ENCODE measurements around the gene DFFA. TPM values are rescaled to one million over a fixed set of nuclear protein-coding genes. Genes with fewer than 3 reads are reported as not detected.

The DFFA gene
- polyA plus RNA-seq, 2 of the 4 experiments (the other 2 are of a cell fraction): 28.5 to 31.7 TPM

DNA sequence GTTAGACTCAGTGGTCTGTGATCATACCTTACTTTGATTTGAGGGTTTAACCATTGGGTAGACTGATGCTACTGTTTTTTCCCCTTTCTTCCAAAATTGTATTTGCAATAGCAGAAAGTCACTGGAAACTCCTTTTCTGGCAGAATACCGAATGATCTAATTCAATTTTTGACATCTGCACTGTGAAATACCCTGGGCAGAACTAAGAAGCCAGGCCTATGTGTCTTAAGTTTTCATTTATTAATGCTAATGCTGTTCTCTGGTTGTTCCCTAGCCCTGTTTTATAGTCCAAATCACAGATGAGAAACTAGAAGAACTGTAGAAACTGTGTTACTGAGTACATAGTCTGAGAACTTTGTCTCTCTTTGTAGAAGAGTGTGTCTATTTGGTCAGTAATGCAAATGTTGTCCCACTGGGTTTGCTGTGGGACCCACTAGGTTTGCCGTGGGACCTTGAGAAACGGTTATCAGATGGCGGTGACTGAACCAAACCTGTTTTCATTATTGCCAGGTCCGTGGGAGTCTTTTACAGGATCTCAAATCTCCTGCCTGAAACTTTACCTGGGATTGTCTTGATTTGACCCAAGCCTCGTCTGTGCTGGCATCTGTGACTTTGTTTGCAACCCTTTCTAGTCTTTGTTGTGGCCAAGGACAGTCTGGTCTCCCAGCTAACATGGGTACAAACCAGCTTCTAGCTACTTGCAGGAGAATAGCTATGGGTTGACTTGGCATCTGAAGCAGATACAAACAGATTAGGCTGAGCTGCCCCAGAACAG is 43.8 kb upstream of the DFFA start:
- 81% methylated on average over 6 of the region's 6 CpGs for WGBS (ENCODE audit: missing lambda C conversion rate)
- Histone ChIP-seq H3K4me2 (no peak overlapping the region), H3K27ac (no peak overlapping the region), H3K4me1 (peaks cover 16% of the 10 kb centered on the region), H3K4me3 (no peak overlapping the region), H3K9me3 (no peaks in the 10 kb centered on the region)
- FAIRE-seq: no peak
- CTCF ChIA-PET: interaction anchor here (0.6 kb wide), 1 partner anchor 13 kb away, joined by 3 read pairs; no protein-coding TSS in a partner anchor
- TF ChIP-seq HOXA7 (CRISPR knock-in tag; IDR thresholded peaks at IDR 0.05) (no peak), HMGXB4 (CRISPR knock-in tag; IDR thresholded peaks at IDR 0.05; ENCODE audit: borderline replicate concordance) (no peak), ZSCAN20 (CRISPR knock-in tag; IDR thresholded peaks at IDR 0.05) (no peak), BCL3 (IDR thresholded peaks at IDR 0.05) (no peak), ZFP36 (IDR thresholded peaks at IDR 0.05; ENCODE audit: borderline replicate concordance, partially characterized antibody) (no peak), MAFK (IDR thresholded peaks at IDR 0.05; ENCODE audit: partially characterized antibody) (no peak), CBX2 (IDR thresholded peaks at IDR 0.05; ENCODE audit: borderline replicate concordance, low read depth) (no peak), REST (IDR thresholded peaks at IDR 0.05) (no peak), CHD2 (IDR thresholded peaks at IDR 0.05; ENCODE audit: low read length, partially characterized antibody) (no peak), E2F6 (IDR thresholded peaks at IDR 0.05; ENCODE audit: borderline replicate concordance, low read depth) (no peak), ESRRA (IDR thresholded peaks at IDR 0.05; ENCODE audit: borderline replicate concordance, low read length) (no peak), ELK1 (IDR thresholded peaks at IDR 0.05; ENCODE audit: low read depth, low read length) (no peak), PHF8 (IDR thresholded peaks at IDR 0.05; ENCODE audit: borderline replicate concordance, low read depth) (no peak), NR3C1 (IDR thresholded peaks at IDR 0.05) (no peak), RARB (CRISPR knock-in tag; IDR thresholded peaks at IDR 0.05) (no peak), SREBF2 (IDR thresholded peaks at IDR 0.05) (no peak), JUNB (IDR thresholded peaks at IDR 0.05) (no peak)
- TF ChIP-seq, protein P1, sequence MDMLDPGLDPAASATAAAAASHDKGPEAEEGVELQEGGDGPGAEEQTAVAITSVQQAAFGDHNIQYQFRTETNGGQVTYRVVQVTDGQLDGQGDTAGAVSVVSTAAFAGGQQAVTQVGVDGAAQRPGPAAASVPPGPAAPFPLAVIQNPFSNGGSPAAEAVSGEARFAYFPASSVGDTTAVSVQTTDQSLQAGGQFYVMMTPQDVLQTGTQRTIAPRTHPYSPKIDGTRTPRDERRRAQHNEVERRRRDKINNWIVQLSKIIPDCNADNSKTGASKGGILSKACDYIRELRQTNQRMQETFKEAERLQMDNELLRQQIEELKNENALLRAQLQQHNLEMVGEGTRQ (IDR thresholded peaks at IDR 0.05): no peak
- TF ChIP-seq, protein P2, sequence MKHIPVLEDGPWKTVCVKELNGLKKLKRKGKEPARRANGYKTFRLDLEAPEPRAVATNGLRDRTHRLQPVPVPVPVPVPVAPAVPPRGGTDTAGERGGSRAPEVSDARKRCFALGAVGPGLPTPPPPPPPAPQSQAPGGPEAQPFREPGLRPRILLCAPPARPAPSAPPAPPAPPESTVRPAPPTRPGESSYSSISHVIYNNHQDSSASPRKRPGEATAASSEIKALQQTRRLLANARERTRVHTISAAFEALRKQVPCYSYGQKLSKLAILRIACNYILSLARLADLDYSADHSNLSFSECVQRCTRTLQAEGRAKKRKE (CRISPR knock-in tag; IDR thresholded peaks at IDR 0.05; ENCODE audit: low read depth): no peak
- POLR2A ChIA-PET: no interaction called here
- no peak for DNase-seq (ENCODE audit: low read depth in 1 of 2, low spot score in 1 of 2)
- ATAC-seq: no peak

Measured in A549 (cell line).